GM18502 (cell line): ENCODE data around the gene KRT26.

Source experiments
- ATAC-seq: cut with Tn5 transposase; IDR thresholded peaks from one replicate; pipeline ENCODE4 v1.9.1; 2021; ENCODE audit warnings: mild to moderate bottlenecking; ENCODE audit not compliant: unreplicated experiment, poor library complexity

Gene KRT26

DNA sequence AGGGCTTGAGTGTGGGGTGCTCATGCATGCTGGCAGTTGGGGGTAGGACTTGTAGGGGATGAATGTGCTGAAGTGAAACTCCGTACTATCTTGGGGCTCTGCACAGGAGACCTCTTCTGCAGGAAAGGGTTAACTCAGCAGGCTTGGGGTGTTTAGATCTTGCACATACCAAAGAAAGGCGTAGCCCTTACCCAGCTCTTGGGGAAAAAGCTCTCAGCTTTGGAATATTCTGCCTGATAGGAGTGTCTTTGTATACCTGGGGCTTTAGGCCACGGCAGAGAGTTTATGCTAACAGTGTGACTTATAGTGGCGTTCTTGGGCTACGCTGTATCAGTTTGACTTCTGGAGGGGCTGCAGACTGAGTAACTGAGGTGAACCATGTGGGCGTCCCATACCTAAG lies 38.0 kb downstream of the KRT26 start:
- ATAC-seq, result no peak

DNA sequence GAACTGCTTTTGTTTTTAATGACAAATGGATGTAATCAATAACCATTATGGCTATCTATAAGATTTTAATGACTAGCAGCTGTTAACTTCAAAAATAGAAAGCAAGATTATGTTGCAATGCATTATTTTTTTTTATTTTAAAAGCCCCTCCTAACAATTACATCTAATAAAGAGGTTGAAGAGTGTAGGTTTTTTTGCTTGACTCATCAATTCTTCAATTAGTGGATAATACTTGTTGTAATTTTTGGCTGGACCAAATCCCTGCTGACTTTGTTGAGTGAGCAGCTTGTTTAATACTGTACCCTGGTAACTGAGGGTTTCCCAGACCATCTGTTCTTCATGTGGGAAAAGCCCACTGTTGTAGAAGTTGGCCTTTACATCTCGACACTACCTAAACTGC lies 41.0 kb downstream of the KRT26 start:
- no peak for ATAC-seq

DNA sequence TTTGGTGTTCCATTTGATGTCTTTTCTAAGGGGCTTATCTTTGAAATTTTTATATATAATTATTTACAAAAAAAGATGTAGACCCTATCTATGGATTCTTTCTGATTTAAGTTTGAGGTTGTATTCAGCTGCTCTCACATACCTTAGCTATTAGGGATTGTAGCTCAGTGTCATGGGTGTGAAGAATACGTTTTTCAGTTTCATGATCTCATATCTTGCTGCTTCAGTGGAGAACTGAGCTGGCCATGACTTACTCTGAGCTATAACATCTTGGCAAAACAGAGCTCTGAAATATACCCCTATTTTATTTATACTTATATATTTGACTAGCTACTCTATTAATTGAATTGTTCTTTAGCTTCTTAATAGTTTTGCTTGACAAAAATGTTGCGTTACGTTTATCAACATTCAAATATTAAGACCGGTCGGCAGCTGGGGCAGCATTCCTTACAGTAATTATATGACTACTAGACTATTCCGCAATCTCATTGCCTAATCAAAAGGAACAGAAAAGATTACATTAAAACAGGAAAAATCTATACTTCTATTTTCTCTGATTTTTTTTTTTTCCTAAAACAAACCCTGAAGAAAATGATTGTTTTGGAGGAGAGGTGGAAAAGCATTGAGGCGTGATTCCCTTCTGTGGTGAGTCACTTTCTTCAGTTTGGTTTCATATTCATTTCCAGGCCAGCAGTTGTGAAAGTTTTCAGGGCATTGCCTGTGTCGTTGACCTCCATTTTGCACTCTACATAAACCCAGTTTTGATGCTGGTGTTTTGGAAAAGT lies 44.4 kb downstream of the KRT26 start:
- ATAC-seq, result no peak

DNA sequence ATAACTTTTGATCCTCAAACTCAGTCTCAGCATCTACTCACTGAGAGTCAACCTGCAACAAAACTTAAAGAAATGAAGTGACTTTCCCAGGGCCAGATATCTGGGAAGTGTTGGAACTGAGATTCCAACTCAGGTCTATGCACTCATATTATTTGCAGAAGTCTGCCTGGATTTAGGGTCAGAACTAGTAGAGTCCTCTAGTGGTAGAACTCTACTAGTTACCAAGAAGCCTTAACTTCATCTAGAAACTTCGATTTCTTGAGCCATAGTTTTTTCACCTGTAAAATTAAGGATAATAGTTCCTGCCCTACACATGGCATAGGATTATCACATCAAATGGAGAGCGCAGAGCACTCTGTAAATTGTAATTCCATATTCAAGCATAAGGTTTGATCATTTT lies 45.1 kb downstream of the KRT26 start:
- ATAC-seq, result no peak

DNA sequence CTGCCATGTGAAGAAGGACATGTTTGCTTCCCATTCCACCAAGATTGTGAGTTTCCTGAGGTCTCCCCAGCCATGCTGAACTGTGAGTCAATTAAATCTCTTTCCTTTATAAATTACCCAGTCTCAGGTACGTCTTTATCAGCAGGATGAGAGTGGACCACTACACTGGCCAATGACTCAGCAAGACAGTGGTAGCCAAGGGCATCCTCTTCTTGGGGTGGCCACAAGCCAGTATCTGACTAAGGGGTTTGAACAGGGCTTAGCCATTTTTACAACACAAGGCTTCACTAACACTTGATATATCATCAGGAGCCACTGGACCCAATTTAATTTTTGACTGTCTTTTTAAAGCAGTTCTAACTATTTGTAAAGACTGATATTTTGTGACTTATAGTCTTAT lies 47.3 kb downstream of the KRT26 start:
- ATAC-seq, result no peak

DNA sequence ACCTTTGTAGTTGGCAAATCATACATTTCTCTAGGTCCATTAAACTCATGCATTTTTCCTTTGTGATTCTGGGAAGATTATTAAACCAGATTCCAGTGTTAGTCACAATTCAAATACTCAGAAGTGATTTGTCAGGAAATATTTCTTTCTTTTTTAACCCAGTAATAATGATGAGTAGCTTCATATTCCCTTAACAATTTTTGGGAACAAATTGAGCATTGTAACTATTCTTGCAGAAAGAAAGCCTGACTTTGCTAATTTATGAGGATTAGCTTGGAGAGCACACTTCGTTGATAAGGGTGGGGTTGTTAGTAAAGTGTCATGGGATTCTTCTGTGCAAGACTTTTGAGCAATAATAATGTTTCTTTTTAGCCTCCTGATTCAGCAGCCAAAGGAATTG lies 49.8 kb downstream of the KRT26 start:
- ATAC-seq, result no peak

DNA sequence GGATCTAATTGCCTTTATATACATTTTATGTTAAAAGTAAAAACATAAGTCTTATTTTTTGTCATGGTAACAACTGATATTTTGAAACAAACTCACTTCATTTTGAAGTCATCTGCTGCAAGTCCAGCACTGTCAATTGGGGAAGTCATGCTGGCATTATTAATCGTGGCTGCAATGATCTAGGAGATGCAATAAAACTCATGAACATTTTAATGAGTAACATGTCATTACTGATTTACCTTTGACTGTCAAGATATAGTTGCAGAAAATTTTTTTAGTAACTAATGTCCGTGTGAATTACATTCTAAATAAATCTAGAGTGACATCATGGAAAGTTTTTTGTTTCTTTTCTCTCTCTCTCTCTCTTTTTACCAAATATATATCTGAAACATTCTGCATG lies 51.1 kb downstream of the KRT26 start:
- no peak for ATAC-seq

DNA sequence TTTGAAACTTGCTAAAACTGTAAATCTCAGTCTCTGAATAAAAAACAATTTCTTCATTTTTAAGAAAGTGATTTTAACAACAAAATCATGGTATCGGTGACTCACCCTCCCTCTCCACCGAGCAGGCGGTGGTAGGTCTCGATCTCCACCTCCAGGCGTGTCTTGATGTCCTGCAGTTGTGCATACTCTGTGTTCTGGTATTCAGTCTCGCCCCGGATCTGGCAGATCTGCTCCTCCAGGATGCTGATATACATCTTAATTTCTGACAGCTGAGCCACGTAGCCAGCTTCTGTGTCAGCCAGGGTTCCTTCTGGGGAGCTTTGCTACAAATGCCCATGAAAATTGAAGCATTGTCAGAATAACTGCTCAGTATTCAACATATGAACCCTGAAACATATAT lies 53.1 kb downstream of the KRT26 start:
- no peak for ATAC-seq

DNA sequence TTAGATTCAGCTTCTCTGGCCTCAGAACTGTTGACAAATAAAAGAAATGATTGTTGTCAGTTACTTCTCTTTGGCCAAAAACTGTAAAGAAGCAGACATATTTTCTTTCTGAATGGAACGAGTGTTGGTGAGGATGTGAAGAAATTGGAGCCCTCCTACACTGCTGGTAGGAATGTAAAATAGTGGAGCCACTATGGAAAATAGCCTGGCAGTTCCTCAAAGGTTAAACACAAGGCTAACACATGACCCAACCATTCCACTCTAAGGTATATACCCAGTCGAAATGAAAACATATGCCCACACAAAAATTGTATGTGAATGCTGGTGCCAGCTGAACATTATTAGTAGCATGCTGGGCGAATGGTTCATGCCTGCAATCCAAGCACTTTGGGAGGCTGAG lies 54.2 kb downstream of the KRT26 start:
- no peak for ATAC-seq
